ENCODE results near the gene CNPY3.
"Not testable (repeated sequence)": the region's sequence is repeated elsewhere in the genome, so short reads cannot be mapped to it uniquely, and the experiment has no call there.

Gene CNPY3

DNA sequence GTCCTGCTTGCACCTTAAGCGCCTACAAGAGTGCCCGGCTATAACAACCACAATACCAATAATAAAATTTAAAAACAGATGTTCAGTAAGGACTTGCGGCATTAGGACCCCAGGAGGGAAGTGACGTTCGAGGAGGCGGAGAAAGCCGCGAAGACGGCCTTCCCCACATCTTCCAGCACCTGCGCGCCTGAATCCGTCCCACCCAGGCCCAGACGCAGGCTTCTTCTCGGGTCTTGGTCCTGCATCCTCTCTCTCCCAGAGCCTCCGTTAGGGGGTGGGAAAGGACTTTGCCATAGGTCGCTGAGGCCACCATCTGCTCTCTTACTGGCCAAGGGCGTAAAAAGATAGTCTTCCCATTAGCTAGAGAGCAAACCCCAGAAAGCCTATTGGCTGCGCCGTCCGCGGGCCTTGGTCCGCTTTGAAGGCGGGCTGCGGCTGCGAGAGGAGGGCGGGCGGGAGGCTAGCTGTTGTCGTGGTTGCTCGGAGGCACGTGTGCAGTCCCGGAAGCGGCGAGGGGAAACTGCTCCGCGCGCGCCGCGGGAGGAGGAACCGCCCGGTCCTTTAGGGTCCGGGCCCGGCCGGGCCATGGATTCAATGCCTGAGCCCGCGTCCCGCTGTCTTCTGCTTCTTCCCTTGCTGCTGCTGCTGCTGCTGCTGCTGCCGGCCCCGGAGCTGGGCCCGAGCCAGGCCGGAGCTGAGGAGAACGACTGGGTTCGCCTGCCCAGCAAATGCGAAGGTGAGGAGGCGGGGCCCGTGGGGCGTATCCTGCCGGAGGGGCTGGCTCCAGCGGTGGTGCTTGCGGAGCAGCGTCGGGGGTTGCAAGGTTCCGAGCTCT is at the start of gene CNPY3:
Gene CNPY3, plus strand, starts transcription at position 495 of the 835 bp plus-strand sequence. Its CDS starts 91 bp downstream, at position 586.
- DNase-seq (peak; percentile 94), ATAC-seq (peak; percentile 88)

DNA sequence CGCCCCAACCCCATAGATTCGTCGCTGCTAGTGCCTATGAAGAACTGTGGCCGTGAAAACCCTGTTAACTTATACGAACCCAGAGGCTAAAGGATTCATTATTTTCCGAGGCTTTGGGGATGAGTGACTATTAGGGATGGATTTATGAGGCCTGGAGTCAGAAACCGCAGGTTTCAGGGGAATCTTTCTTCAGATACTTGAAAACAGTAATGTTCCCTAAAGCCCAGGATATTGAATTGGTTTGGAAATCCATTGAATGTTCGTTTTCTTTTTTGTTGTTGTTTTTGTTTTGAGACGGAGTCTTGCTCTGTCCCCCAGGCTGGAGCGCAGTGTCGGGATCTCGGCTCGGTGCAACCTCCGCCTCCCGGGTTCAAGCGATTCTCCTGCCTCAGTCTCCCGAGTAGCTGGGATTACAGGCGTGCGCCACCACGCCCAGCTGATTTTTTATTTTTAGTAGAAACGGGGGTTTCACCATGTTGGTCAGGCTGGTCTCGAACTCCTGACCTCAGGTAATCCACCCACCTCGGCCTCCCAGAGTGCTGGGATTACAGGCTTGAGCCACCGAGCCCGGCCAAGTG is 49.0 kb upstream of the CNPY3 start:
- ATAC-seq, DNase-seq: not testable (repeated sequence)

DNA sequence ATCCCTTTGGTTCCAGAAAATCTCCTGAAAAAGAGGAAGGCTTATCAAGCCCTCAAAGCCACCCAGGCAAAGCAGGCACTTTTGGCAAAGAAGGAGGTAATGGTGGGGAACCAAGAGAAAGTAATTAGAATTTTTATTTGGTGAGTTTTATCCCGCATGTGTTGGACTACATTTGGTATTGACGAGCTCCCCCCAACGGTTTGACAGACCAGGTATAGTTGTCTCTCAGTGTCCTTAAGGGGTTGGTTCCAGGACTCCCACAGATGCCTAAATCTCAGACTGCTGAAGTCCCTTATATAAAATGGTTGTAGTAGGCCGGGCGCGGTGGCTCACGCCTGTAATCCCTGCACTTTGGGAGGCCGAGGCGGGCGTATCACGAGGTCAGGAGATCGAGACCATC is 48.4 kb upstream of the CNPY3 start:
- DNase-seq, ATAC-seq: not testable (repeated sequence)

DNA sequence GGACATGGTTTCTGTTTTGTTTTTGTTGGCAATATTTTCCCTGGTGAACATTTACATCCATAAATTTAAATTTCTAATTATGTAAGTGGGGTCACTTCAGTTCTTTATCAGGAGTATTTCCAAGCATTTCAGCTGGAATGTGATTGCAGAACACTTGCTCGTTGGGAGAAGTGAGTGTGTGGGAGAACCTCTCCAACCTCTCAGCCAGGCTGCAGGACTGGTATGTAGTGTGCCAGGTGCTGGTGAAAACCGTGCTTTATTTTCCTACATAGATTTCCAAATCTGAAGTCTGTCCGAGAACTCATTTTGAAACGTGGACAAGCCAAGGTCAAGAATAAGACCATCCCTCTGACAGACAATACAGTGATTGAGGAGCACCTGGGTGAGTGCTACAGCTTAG is 43.6 kb upstream of the CNPY3 start:
- DNase-seq (no peak), ATAC-seq (no peak)

DNA sequence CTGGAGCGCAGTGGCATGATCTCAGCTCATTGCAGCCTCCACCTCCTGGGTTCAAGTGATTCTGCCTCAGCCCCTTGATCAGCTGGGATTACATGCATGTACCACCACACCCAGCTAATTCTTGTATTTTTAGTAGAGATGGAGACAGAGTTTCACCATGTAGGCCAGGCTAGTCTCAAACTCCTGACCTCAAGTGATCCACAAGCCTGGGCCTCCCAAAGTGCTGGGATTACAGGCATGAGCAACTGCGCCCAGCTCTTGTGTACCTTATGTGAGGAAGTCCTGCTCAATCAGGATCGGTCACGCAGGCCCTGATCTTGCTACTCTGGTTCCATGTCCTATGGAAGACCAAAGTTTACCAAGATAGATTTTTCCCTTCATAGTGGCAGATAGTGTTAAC is 41.1 kb upstream of the CNPY3 start:
- not testable (repeated sequence) for DNase-seq, ATAC-seq

DNA sequence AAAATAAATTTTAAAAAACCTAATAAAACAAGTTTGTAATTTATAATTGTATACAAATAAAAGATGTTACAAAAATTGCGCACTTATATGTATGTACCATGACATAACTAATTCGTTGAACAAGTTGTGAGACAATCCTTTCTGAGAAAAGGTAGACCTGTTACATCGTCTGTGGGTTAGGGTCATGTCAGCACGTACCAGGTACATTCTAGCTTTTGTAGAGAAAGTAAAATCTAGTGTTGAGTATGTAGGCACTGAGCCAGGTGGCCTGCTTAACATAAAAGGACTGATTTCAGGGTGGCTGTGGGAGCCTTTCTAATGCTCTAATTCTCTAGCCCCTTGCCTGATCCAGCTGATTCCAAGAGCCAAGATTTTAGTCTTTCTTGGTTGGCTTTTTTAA is 39.5 kb upstream of the CNPY3 start:
- DNase-seq (no peak), ATAC-seq (no peak)

DNA sequence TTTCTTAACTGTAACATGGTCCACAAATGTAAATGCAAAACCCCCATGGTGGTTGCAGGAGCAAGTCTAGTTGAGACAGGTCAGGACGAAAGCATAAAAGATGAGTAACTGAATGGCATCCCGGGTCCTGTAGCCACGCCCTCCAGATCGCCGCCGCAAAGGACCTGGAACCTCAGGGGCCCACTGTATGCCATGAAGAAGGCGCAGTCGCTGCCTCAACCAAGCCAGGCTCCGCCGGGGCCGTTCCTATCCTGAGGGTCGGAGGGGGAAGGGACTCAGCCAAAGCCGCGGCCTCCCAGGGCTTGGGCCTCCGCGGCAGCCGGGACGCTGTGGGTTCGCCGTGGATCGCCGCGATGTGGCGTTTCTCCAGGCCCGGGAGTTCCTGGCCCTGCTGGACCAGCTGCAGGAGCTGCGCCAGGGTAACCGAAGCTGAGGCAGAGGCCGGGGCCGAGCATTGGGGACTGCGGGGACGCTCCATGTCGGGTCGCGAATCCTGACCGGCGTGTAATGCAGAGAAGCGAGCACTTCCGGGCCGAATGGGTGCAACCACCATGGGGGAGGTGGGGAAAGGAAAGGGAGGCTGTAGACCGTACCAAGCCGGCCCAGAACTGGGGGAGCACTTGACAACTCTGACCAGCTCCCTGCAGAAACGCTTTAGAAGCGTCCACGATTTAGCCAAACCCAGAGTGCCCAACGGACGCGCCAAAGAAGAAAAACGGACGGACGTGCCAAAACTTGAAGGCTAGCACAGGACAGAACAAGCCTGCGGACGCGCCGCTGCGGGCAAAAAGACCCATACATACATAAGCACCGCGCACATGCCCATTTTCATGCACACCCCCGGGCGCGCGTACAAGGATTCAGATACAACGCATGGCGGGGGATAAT is 38.7 kb upstream of the CNPY3 start:
- DNase-seq = peak; percentile 92
- ATAC-seq = peak; percentile 90

DNA sequence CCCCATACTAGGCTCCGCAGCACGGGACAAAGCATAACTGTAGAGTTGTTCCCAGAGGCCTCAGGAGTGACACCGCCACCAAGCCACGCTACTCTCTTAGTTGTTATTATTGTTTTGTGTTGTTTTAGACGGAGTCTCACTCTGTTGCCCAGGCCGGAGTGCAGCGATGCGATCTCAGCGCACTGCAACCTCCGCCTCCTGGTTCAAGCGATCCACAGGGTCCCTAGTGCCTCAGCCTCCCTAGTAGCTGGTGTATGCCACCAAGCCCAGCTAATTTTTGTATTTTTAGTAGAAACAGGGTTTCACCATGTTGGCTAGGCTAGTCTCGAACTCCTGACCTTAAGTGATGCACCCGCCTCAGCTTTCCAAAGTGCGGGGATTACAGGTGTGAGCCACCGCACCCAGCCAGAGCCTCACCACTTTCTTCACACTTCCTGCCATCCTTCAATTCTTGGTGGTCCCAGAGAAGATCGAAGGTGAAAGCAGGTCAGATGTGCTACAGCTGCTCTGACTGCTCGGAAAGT is 38.0 kb upstream of the CNPY3 start:
- DNase-seq (no peak), ATAC-seq (no peak)

DNA sequence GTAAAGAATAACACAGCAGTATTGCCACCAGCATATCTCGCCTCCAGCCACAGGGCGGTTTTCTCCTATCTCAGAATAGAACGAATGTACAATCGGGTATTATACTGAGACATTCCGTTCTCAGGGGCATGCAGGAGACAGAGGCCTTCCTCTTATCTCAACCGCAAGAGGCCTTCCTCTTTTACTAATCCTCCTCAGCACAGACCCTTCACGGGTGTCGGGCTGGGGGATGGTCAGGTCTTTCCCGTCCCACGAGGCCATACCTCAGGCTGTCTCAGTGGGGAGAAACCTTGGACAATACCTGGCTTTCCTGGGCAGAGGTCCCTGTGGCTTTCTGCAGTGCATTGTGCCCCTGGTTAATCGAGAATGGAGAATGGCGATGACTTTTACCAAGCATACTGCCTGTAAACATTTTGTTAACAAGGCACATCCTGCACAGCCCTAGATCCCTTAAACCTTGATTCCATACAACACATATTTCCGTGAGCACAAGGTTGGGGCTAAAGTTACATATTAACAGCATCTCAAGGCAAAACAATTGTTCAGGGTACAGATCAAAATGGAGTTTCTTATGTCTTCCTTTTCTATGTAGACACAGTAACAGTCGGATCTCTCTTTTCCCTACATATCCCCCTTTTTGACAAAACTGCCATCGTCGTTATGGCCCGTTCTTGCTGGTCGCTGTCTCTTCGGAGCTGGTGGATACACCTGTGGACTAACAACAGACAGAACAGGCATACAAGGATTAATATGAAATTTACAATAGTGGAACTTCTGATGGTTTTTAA is 35.0 kb upstream of the CNPY3 start:
- not testable (repeated sequence) for DNase-seq, ATAC-seq

DNA sequence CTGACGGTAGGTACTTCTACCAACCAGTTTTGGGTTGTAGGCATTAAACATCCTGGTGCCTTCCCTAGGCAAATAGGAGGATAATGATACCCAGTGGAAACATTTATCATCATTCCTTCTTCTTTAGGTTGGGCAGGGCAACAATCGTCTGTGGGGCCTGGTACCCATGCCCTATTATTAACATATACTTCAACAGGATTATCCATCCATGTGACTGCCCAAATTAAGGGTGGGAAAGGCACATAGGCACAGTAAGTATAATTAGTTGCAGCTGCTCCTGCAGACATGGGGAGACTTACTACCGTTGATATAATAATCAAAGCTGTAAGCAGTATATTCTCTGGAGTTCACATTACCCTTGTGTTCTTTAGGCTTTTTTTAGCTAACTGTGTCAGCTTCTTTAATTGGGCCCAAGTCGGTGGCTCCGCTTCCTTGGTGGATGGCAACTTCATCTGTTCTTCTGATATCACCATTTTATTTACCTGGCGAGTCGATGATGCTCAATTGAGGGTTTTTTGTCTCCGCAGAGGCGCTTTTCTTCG is 33.0 kb upstream of the CNPY3 start:
- DNase-seq (no peak), ATAC-seq (no peak)

DNA sequence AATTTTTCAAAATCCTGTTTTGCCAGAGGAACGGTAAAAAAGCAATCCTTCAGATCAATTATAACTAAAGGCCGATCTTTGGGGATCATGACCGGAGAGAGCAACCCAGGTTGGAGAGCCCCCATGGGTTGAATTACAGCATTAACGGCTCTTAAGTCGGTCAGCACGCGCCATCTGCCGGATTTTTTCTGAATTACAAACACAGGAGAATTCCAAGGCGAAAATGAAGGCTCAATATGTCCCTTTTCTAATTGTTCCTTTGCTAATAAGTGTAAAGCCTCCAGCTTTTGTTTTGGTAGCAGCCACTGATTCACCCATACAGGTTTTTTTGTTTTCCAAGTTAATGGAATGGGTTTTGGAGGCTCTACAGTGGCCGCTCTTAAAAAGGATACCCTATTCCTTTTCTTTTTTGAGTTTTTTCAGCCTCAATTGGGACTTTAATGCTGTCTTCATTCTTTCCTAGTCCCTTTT is 30.4 kb upstream of the CNPY3 start:
- ATAC-seq (no peak), DNase-seq (peak; percentile 81)

DNA sequence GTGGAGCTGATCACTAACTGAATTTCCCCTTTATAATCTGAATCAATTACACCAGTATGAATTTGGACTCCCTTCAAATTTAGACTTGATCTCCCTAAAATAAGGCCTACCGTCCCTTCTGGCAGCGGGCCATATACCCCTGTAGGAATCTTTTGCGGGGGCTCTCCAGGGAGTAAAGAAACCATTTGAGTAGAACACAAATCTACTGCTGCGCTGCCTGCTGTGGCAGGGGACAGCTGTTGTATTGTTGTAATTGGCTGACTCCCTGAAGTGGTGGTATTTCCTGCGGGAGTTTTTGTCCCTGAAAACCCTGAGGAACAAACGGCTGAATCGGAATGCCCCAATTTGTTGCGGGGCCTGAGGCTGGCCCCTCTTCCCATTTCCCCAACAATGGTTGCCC is 29.4 kb upstream of the CNPY3 start:
- ATAC-seq = no peak
- no peak for DNase-seq

DNA sequence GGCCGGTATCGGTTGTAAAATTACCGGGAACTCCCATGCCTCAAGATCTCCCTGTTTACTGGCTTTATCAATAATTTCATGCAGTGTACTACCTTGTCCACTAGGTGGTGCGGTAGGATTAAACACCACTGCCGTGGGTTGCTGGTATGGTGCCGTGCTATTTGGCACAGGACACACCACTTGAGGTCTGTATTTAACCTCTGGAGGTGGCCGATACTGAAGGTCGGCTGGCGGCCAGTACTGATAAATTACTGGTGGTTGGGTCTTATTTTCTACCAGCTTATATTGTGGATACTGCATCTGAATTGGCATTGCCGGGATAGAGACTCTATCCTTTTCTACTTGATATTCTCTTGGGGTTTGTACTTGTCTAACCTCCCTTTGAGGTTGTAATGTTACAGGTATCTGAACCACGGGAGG is 27.7 kb upstream of the CNPY3 start:
- DNase-seq = peak; percentile 69
- ATAC-seq = peak; percentile 92

DNA sequence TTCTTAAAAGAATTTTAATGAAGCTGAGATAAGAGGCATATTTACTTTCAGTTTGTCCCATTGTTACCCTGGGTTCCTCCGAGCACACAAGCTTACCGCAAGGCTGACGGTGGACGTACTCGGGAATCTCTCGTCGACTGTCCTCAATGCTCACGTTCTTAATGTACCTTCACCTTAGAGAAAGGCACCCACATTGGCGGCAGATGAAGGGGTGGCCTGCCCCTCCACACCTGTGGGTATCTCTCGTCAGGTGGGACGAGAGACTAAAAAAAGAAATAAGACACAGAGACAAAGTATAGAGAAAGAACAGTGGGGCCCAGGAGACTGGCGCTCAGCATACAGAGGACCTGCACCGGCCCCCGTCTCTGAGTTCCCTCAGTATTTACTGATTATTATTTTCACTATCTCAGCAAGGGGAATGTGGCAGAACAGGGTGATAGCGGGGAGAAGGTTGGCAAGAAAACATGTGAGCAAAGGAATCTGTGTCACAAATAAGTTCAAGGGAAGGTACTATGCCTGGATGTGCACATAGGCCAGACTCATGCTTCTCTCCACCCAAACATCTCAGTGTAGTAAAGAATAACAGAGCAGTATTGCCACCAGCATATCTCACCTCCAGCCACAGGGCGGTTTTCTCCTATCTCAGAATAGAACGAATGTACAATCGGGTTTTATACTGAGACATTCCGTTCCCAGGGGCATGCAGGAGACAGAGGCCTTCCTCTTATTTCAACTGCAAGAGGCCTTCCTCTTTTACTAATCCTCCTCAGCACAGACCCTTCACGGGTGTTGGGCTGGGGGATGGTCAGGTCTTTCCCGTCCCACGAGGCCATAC is 26.6 kb upstream of the CNPY3 start:
- not testable (repeated sequence) for DNase-seq, ATAC-seq

DNA sequence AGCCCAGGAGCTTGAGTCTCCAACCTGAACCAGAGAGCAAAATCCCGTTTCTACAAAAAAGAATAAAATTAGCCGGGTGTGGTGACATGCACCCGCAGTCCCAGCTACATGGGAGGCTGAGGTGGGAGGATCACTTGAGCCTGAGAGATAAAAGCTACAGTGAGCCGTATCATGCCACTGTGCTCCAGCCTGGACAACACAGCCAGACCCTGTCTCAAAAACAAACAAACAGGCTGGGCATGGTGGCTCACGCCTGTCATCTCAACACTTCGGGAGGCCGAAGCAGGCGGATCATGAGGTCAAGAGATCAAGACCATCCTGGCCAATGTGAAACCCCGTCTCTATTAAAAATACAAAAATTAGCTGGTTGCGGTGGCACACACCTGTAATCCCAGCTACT is 24.8 kb upstream of the CNPY3 start:
- no peak for DNase-seq
- no peak for ATAC-seq

DNA sequence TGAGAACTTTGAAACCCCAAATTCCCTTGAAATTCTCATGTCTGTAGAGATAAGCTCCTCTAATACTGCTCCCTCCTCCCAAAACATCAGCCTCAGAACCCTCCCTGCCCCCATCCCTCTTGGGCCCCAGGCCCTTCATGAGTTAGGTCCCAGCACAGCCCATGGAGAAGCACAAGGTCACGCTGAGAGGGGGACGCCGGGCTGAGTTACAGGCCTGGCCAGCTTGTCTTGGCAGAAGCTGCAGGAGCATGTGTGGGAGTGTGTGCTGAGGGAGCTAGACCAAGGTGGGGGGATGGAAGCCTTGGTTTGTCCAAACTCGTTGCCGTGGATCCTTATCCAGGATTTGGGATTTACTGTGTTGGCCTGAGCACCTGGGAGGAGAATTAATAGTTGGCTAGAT is 21.9 kb upstream of the CNPY3 start:
- DNase-seq (no peak), ATAC-seq (no peak)

DNA sequence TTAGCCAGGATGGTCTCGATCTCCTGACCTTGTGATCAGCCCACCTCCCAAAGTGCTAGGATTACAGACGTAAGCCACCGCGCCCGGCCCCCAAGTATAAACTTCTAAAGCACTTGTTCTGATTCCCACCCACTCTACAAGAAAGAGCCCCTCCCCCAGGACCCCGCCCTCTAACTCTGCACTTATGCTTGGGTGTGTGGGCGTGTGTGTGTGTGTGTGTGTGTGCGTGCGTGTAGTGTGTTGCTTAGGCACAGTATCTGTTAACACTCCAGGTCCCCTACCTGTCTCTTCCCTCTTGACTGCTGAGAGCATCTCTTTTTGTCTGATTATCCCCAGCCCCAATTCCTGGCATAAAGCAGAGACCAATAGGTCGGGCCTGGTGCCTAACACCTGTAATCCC is 19.4 kb upstream of the CNPY3 start:
- no peak for DNase-seq
- no peak for ATAC-seq

DNA sequence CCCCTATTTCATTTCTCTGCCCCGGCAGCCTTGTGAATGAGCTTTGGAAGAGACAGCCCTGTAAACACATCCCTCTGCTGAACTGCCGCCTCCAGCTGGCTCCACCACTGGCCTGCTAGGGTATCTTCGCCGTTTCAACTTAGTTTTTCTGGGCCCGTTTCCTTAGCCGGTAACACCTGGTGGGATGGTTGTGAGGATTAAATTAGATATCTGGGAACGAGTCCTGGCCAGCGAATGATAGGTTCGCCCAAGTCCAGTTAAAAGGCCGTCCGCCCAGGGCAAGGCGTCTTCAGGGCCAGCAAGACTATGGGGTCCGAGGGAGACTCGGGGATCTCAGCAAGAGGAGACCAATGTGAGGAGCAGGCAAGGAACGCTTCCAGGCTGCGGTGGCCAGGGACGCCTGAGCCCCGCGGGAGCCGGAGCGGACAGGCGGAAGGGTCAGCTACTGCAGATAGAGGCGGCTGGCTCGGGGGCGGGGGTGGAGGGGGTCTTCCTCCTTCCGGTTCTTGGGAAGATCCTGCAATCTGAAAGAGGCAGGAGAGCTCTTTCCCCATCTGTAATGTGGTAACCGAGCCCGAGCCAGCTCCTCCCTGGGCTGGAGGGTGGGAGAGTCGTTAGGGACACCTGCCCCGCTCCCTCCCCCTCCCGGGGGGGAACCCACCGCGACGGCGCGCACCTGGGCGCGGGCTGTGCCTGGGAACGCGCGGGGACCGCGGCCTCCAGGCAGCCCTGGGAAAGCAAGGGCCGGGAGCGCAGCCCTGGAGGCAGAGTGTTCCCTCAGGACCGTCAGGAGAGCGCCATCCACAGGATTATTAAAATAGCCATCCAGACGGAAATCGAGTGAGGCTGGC is 17.9 kb upstream of the CNPY3 start:
- ATAC-seq (no peak), DNase-seq (no peak)

DNA sequence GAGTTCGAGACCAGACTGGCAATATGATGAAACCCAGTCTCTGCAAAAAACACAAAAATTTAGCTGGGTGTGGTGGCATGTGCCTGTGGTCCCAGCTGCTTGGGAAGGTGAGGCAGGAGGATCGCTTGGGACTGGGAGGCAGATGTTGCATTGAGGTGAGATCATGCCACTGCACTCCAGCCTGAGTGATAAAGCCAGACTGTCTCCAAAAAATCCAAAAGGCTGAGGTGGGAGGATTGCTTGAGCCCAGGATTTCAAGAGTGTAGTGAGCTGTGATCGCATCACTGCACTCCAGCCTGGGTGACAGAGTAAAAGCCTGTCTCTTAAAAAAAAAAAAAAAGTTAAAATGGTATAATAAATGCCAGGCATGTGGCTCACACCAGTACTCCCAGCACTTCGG is 14.7 kb upstream of the CNPY3 start:
- DNase-seq (no peak), ATAC-seq (no peak)

Measured in stimulated activated naive CD8-positive, alpha-beta T cell treated with anti-CD3 and anti-CD28 coated beads, Interleukin-15, Interleukin-2, amounts not matched to agents 100 U/mL and 50 U/mL, for 24 hours (primary cell).